Keratinocyte (primary cell): ENCODE data around the gene SIGLEC9.

Experiments used
- EZH2 ChIP-seq: IDR thresholded peaks from one replicate; pipeline ENCODE4 v1.6.1; 2012; ENCODE audit warnings: inconsistent platforms, mild to moderate bottlenecking, low read length, moderate library complexity
- TF ChIP-seq, protein P1 (sequence below), 3 experiments: IDR thresholded peaks in 1 of 3; conservative IDR thresholded peaks in 1 of 3; optimal IDR thresholded peaks in 1 of 3; 2 replicates in 2 of 3; 3 replicates in 1 of 3; pipeline versions ENCODE3 to v1.5.1; 2011; ENCODE audit warnings: low read length in 3 of 3, mild to moderate bottlenecking in 3 of 3, moderate library complexity in 2 of 3, control low read depth in 1 of 3, inconsistent platforms in 1 of 3; ENCODE audit not compliant: insufficient read depth in 2 of 3; ENCODE audit errors: extremely low read depth in 1 of 3

DNA sequence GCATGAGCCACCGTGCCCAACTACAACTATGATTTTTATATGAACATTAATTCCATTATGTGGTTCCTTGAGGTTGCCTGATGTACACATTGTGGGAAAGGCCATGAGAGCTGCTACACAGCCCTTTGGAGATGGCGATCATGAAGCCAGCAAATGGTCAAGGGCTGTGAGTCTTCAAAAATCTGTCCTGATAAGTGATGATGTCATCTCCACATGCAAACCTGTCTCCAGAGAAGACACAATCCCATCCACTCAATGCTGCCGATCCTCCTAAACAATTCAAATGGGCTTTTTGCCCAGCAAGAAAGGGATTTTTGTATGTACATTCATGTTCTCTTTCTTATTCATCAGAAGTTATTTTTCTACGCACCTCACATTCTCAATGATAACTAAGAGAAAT, 35.0 kb downstream of the SIGLEC9 start:
- TF ChIP-seq, protein P1, sequence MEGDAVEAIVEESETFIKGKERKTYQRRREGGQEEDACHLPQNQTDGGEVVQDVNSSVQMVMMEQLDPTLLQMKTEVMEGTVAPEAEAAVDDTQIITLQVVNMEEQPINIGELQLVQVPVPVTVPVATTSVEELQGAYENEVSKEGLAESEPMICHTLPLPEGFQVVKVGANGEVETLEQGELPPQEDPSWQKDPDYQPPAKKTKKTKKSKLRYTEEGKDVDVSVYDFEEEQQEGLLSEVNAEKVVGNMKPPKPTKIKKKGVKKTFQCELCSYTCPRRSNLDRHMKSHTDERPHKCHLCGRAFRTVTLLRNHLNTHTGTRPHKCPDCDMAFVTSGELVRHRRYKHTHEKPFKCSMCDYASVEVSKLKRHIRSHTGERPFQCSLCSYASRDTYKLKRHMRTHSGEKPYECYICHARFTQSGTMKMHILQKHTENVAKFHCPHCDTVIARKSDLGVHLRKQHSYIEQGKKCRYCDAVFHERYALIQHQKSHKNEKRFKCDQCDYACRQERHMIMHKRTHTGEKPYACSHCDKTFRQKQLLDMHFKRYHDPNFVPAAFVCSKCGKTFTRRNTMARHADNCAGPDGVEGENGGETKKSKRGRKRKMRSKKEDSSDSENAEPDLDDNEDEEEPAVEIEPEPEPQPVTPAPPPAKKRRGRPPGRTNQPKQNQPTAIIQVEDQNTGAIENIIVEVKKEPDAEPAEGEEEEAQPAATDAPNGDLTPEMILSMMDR (optimal IDR thresholded peaks at IDR 0.05 in 1 of 3, IDR thresholded peaks at IDR 0.05 in 1 of 3, conservative IDR thresholded peaks at IDR 0.05 in 1 of 3; ENCODE audit: extremely low read depth in 1 of 3, insufficient read depth in 2 of 3, low read length in 3 of 3), result no peak
- no peak for TF ChIP-seq EZH2
